Skeletal muscle cell (primary cell): ENCODE results near the gene ZP1.
A peak's percentile ranks its signal among the peaks of the same experiment; 100 is the strongest.

Source experiments
- DNase-seq: peaks from one replicate; pipeline ENCODE4 v3.0.0-alpha.2; 2010; ENCODE audit warnings: low read depth
- H3K4me3 ChIP-seq: 2 replicates; pipeline ENCODE4 v1.5.1; 2011; ENCODE audit warnings: low read depth, mild to moderate bottlenecking, control low read depth, low read length, moderate library complexity

ZP1 gene

GRCh38 chr11:60872961-60873524 lies 5.7 kb downstream of the ZP1 start:
- no peak overlapping the region for H3K4me3 ChIP-seq
- peak; percentile 91 for DNase-seq

GRCh38 chr11:60873533-60873932 lies 6.2 kb downstream of the ZP1 start:
- no peak overlapping the region for H3K4me3 ChIP-seq
- no peak for DNase-seq

GRCh38 chr11:60874421-60875365 lies 7.4 kb downstream of the ZP1 start:
- DNase-seq, result no peak

GRCh38 chr11:60875366-60876167 lies 8.2 kb downstream of the ZP1 start:
- no peak overlapping the region for H3K4me3 ChIP-seq
- DNase-seq, result no peak

More at GRCh38 chr11:60874421-60875365, 7.4 kb downstream of the ZP1 start:
- no peak overlapping the region for H3K4me3 ChIP-seq

- DNase-seq, result no peak
These were observed 8.8 kb downstream of the ZP1 start for GRCh38 chr11:60876168-60876485.

GRCh38 chr11:60878245-60879101 lies 11.1 kb downstream of the ZP1 start:
- DNase-seq, result no peak
- no peak overlapping the region for H3K4me3 ChIP-seq

More at GRCh38 chr11:60876168-60876485, 8.8 kb downstream of the ZP1 start:
- H3K4me3 ChIP-seq, result no peak overlapping the region

- no peak for DNase-seq
- no peak overlapping the region for H3K4me3 ChIP-seq
These were observed 11.8 kb downstream of the ZP1 start for GRCh38 chr11:60879104-60879503.

- no peak for DNase-seq
- no peak overlapping the region for H3K4me3 ChIP-seq
These were observed 12.7 kb downstream of the ZP1 start for GRCh38 chr11:60879971-60880588.

GRCh38 chr11:60880643-60881282 lies 13.4 kb downstream of the ZP1 start:
- DNase-seq, result no peak
- H3K4me3 ChIP-seq, result no peak overlapping the region

GRCh38 chr11:60887556-60887955 lies 20.2 kb downstream of the ZP1 start:
- DNase-seq, result no peak
- no peak overlapping the region for H3K4me3 ChIP-seq

GRCh38 chr11:60889869-60890311 lies 22.5 kb downstream of the ZP1 start:
- no peak overlapping the region for H3K4me3 ChIP-seq
- no peak for DNase-seq

- DNase-seq, result no peak
- H3K4me3 ChIP-seq, result no peak overlapping the region
These were observed 23.4 kb downstream of the ZP1 start for GRCh38 chr11:60890696-60891095.

- DNase-seq, result no peak
- H3K4me3 ChIP-seq, result no peak overlapping the region
These were observed 23.9 kb downstream of the ZP1 start for GRCh38 chr11:60891103-60891741.

- H3K4me3 ChIP-seq, result no peak overlapping the region
- no peak for DNase-seq
These were observed 28.3 kb downstream of the ZP1 start for GRCh38 chr11:60895687-60896086.

GRCh38 chr11:60897496-60897895 lies 30.2 kb downstream of the ZP1 start:
- no peak for DNase-seq
- no peak overlapping the region for H3K4me3 ChIP-seq

GRCh38 chr11:60899046-60899936 lies 31.9 kb downstream of the ZP1 start:
- DNase-seq, result no peak
- no peak overlapping the region for H3K4me3 ChIP-seq

- DNase-seq, result no peak
- no peak overlapping the region for H3K4me3 ChIP-seq
These were observed 32.6 kb downstream of the ZP1 start for GRCh38 chr11:60899977-60900376.
